ENCODE results near the gene SPON1.
"Not testable (repeated sequence)": the region's sequence is repeated elsewhere in the genome, so short reads cannot be mapped to it uniquely, and the experiment has no call there.

SPON1 gene

DNA sequence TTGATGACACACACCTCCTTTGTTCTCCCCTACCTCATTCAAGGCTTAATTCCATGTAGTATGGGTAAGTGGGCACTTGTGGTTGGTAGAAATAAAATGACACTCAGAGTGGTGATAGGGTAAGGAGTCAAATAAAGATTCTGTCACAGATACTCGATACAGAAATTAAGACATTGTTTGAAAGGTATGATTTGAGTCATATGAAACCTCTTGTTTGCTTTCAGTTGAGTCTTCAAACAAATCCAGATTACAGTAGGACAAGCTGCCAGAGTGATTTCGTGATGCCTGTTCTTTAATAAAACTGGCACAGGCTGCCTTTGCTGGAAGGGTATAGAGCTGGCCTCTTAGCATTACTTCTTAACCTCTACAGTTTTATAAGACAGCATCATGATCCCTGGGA, 182.4 kb downstream of the SPON1 start:
- no peaks in the 10 kb centered on the region for H3K9me3 ChIP-seq (ENCODE audit: control insufficient read depth, low read length)
- no peak overlapping the region for H3K27ac ChIP-seq (ENCODE audit: low read depth, low read length, severe bottlenecking)
- WGBS, 2 experiments (ENCODE audit: insufficient coverage in 2 of 2): 83 to 87% methylated on average over 1 to 2 of the region's 2 CpGs
- no peaks in the 10 kb centered on the region for H3K36me3 ChIP-seq (ENCODE audit: control insufficient read depth, insufficient read depth, low read length)
- H3K4me1 ChIP-seq (ENCODE audit: control insufficient read depth, insufficient read depth, low read length, poor library complexity, severe bottlenecking): no peaks in the 10 kb centered on the region
- no peak overlapping the region for H3K4me3 ChIP-seq (ENCODE audit: extremely low read depth, insufficient read depth, low read length, poor library complexity, severe bottlenecking)

- Histone ChIP-seq H3K9me3 (ENCODE audit: control insufficient read depth, low read length) (no peaks in the 10 kb centered on the region), H3K4me3 (ENCODE audit: extremely low read depth, insufficient read depth, low read length, poor library complexity, severe bottlenecking) (no peak overlapping the region), H3K27ac (ENCODE audit: low read depth, low read length, severe bottlenecking) (no peak overlapping the region), H3K36me3 (ENCODE audit: control insufficient read depth, insufficient read depth, low read length) (no peaks in the 10 kb centered on the region), H3K4me1 (ENCODE audit: control insufficient read depth, insufficient read depth, low read length, poor library complexity, severe bottlenecking) (no peaks in the 10 kb centered on the region)
- WGBS, 2 experiments (ENCODE audit: insufficient coverage in 2 of 2): 67% methylated on average over 1 of the region's 3 CpGs; no CpG with 5 or more reads in 1 of the 2 experiments
Observed at GRCh38 chr11:14148653-14149273, 186.2 kb downstream of the SPON1 start.

- WGBS, 2 experiments (ENCODE audit: insufficient coverage in 2 of 2): 56% methylated on average over 1 of the region's 2 CpGs; no CpG with 5 or more reads in 1 of the 2 experiments
- no peak overlapping the region for H3K27ac ChIP-seq (ENCODE audit: low read depth, low read length, severe bottlenecking)
Observed at GRCh38 chr11:14149683-14150082, 187.2 kb downstream of the SPON1 start.

GRCh38 chr11:14150878-14151277, 188.4 kb downstream of the SPON1 start:
- WGBS, 2 experiments (ENCODE audit: insufficient coverage in 2 of 2): 96 to 98% methylated on average over 4 of the region's 4 CpGs
- no peaks in the 10 kb centered on the region for H3K36me3 ChIP-seq (ENCODE audit: control insufficient read depth, insufficient read depth, low read length)

More at GRCh38 chr11:14149683-14150082, 187.2 kb downstream of the SPON1 start:
- Histone ChIP-seq H3K9me3 (ENCODE audit: control insufficient read depth, low read length) (peaks cover 8% of the 10 kb centered on the region), H3K36me3 (ENCODE audit: control insufficient read depth, insufficient read depth, low read length) (no peaks in the 10 kb centered on the region), H3K4me1 (ENCODE audit: control insufficient read depth, insufficient read depth, low read length, poor library complexity, severe bottlenecking) (no peaks in the 10 kb centered on the region), H3K4me3 (ENCODE audit: extremely low read depth, insufficient read depth, low read length, poor library complexity, severe bottlenecking) (no peak overlapping the region)

DNA sequence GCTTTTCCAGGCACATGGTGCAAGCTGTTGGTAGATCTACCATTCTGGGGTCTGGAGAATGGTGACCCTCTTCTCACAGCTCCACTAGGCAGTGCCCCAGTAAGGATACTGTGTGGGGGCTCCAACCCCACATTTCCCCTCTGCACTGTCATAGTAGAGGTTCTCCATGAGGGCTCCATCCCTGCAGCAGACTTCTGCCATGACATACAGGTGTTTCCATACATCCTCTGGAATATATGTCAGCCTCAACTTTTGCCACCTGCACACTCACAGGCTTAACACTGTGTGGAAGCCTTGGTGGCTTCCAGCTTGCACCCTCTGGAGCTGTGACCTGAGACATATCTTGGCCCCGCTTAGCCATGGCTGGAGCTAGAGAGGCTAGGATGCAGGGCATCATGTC, 191.6 kb downstream of the SPON1 start:
- H3K4me1 ChIP-seq (ENCODE audit: control insufficient read depth, insufficient read depth, low read length, poor library complexity, severe bottlenecking); H3K36me3 ChIP-seq (ENCODE audit: control insufficient read depth, insufficient read depth, low read length); H3K27ac ChIP-seq (ENCODE audit: low read depth, low read length, severe bottlenecking); H3K9me3 ChIP-seq (ENCODE audit: control insufficient read depth, low read length); H3K4me3 ChIP-seq (ENCODE audit: extremely low read depth, insufficient read depth, low read length, poor library complexity, severe bottlenecking): not testable (repeated sequence)
- 60 to 100% methylated on average over 1 of the region's 1 CpG for WGBS, 2 experiments (ENCODE audit: insufficient coverage in 2 of 2)

More at GRCh38 chr11:14150878-14151277, 188.4 kb downstream of the SPON1 start:
- peaks cover 8% of the 10 kb centered on the region for H3K9me3 ChIP-seq (ENCODE audit: control insufficient read depth, low read length)
- H3K4me3 ChIP-seq (ENCODE audit: extremely low read depth, insufficient read depth, low read length, poor library complexity, severe bottlenecking): no peak overlapping the region
- no peak overlapping the region for H3K27ac ChIP-seq (ENCODE audit: low read depth, low read length, severe bottlenecking)
- no peaks in the 10 kb centered on the region for H3K4me1 ChIP-seq (ENCODE audit: control insufficient read depth, insufficient read depth, low read length, poor library complexity, severe bottlenecking)

DNA sequence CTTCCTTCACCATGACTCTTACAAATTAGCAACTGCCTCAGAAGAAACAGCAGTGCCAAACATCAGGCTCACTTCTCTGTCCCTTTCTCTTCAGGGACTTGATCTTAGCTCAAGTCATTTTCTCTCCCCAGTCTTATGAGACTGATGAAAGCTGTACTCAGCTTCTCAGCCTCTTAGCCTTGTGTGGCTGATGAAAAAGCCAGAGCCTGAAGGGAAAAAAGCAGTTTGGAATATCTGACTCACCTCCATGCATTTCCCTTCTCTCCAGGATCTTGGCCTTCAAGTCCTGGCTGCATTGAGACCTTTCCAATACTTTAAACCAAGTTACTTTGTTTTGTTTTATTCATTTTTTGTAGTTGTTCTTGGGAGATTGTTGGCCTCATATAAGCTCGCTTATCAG, 195.9 kb downstream of the SPON1 start:
- H3K4me1 ChIP-seq (ENCODE audit: control insufficient read depth, insufficient read depth, low read length, poor library complexity, severe bottlenecking): no peaks in the 10 kb centered on the region
- H3K36me3 ChIP-seq (ENCODE audit: control insufficient read depth, insufficient read depth, low read length): no peaks in the 10 kb centered on the region
- H3K9me3 ChIP-seq (ENCODE audit: control insufficient read depth, low read length): peaks cover 8% of the 10 kb centered on the region
- WGBS, 2 experiments (ENCODE audit: insufficient coverage in 2 of 2): no CpG with 5 or more reads among the region's 1 CpG
- no peak overlapping the region for H3K27ac ChIP-seq (ENCODE audit: low read depth, low read length, severe bottlenecking)
- no peak overlapping the region for H3K4me3 ChIP-seq (ENCODE audit: extremely low read depth, insufficient read depth, low read length, poor library complexity, severe bottlenecking)

DNA sequence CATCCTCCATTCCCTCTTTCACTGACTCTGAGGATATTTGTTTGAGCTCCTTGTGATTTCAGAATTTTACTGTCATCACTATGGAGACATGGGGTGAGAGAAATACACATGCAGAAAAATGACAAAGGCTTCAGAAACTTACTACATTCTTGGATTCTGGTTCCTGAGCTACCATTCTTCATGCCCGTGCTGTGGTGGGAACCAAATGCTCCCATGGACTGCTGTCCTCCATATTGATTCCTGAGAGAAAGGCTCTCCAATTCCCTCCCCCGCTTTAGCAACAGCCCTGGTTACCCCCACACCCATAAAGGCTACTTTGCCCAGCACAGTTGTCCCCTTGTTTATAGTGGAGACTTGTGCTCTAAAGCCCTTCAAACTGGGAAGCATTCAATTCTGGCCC, 201.1 kb downstream of the SPON1 start:
- Histone ChIP-seq H3K4me1 (ENCODE audit: control insufficient read depth, insufficient read depth, low read length, poor library complexity, severe bottlenecking) (no peaks in the 10 kb centered on the region), H3K9me3 (ENCODE audit: control insufficient read depth, low read length) (peaks cover 11% of the 10 kb centered on the region), H3K27ac (ENCODE audit: low read depth, low read length, severe bottlenecking) (no peak overlapping the region), H3K36me3 (ENCODE audit: control insufficient read depth, insufficient read depth, low read length) (no peaks in the 10 kb centered on the region), H3K4me3 (ENCODE audit: extremely low read depth, insufficient read depth, low read length, poor library complexity, severe bottlenecking) (no peak overlapping the region)
- WGBS, 2 experiments (ENCODE audit: insufficient coverage in 2 of 2): 80 to 100% methylated on average over 1 of the region's 2 CpGs

DNA sequence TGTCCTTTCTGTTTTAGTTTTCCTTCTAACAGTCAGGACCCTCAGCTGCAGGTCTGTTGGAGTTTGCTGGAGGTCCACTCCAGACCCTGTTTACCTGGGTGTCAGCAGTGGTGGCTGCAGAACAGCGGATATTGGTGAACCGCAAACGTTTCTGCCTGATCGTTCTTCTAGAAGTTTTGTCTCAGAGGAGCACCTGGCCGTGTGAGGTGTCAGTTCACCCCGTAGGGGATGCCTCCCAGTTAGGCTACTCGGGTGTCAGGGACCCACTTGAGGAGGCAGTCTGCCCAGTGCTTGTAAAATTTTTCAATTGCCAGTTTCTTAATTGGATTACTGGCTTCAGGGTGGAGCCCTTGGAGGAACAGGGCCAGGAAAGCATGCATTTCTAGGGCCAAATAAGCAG, 211.2 kb downstream of the SPON1 start:
- H3K9me3 ChIP-seq (ENCODE audit: control insufficient read depth, low read length); H3K36me3 ChIP-seq (ENCODE audit: control insufficient read depth, insufficient read depth, low read length): not testable (repeated sequence)

DNA sequence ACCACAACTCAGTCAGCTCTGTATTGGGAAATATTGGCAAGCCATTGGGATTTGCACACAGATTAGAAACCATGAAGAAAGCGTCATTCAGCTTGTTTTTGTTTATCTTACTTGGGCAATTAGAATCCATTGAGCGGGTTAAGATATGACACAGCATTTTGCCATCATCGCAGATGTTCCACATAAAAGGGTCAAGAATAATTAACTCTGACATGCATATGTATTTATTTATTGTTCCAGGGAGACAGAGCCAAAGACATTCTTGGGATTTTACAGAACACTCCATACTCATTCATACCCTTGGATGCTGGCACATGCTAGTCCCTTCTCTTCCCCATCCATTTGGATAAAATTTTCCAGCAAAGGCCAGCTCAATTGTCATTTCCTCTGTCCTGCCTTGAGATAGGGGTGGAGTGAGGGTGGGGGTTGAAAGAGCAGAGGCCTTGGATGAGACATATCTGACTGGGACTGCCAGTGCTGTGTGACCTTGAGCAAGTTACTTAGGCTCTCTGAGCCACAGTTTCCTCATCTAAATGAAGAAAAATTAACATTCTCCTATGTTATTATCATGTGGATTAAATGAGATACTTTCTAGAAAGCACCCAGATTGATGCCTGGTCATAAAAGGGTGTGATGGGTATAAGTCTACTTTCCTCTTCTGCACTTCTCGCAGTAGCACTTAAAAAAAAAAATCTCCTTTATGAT, 216.7 kb downstream of the SPON1 start:
- Histone ChIP-seq H3K27ac (ENCODE audit: low read depth, low read length, severe bottlenecking) (no peak overlapping the region), H3K4me1 (ENCODE audit: control insufficient read depth, insufficient read depth, low read length, poor library complexity, severe bottlenecking) (peaks cover under 1% of the 10 kb centered on the region)
- 70% methylated on average over 1 of the region's 4 CpGs; no CpG with 5 or more reads in 1 of the 2 experiments for WGBS, 2 experiments (ENCODE audit: insufficient coverage in 2 of 2)

More for the DNA sequence above, 211.2 kb downstream of the SPON1 start:
- H3K27ac ChIP-seq (ENCODE audit: low read depth, low read length, severe bottlenecking); H3K4me3 ChIP-seq (ENCODE audit: extremely low read depth, insufficient read depth, low read length, poor library complexity, severe bottlenecking); H3K4me1 ChIP-seq (ENCODE audit: control insufficient read depth, insufficient read depth, low read length, poor library complexity, severe bottlenecking): not testable (repeated sequence)
- 89 to 97% methylated on average over 5 to 7 of the region's 7 CpGs for WGBS, 2 experiments (ENCODE audit: insufficient coverage in 2 of 2)

DNA sequence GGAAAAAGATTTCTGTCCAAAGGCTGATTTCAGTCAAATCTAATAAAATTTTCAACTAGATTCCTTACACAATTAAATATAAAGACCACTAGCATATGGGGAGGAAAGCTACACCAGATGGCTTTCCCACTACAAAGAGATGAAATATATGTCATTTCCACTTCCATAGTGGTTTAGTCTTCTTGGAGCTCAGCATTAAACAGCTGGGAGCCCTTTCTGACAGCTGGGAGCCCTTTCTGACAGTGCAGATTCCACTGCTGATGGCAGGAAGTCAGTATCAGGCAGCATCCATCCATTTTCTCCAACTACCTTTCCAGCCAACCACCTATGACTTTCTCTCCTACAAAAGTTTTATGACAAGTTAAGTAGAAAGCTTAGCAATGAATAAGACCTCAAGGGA, 218.6 kb downstream of the SPON1 start:
- Histone ChIP-seq H3K9me3 (ENCODE audit: control insufficient read depth, low read length) (no peaks in the 10 kb centered on the region), H3K4me1 (ENCODE audit: control insufficient read depth, insufficient read depth, low read length, poor library complexity, severe bottlenecking) (peaks cover 6% of the 10 kb centered on the region), H3K4me3 (ENCODE audit: extremely low read depth, insufficient read depth, low read length, poor library complexity, severe bottlenecking) (no peak overlapping the region), H3K27ac (ENCODE audit: low read depth, low read length, severe bottlenecking) (no peak overlapping the region), H3K36me3 (ENCODE audit: control insufficient read depth, insufficient read depth, low read length) (no peaks in the 10 kb centered on the region)

More for the DNA sequence above, 216.7 kb downstream of the SPON1 start:
- Histone ChIP-seq H3K36me3 (ENCODE audit: control insufficient read depth, insufficient read depth, low read length) (no peaks in the 10 kb centered on the region), H3K9me3 (ENCODE audit: control insufficient read depth, low read length) (no peaks in the 10 kb centered on the region), H3K4me3 (ENCODE audit: extremely low read depth, insufficient read depth, low read length, poor library complexity, severe bottlenecking) (no peak overlapping the region)

GRCh38 chr11:14182833-14183364, 220.4 kb downstream of the SPON1 start:
- Histone ChIP-seq H3K36me3 (ENCODE audit: control insufficient read depth, insufficient read depth, low read length) (no peaks in the 10 kb centered on the region), H3K4me1 (ENCODE audit: control insufficient read depth, insufficient read depth, low read length, poor library complexity, severe bottlenecking) (peaks cover 6% of the 10 kb centered on the region), H3K4me3 (ENCODE audit: extremely low read depth, insufficient read depth, low read length, poor library complexity, severe bottlenecking) (no peak overlapping the region), H3K9me3 (ENCODE audit: control insufficient read depth, low read length) (no peaks in the 10 kb centered on the region), H3K27ac (ENCODE audit: low read depth, low read length, severe bottlenecking) (no peak overlapping the region)
- WGBS, 2 experiments (ENCODE audit: insufficient coverage in 2 of 2): 75 to 76% methylated on average over 2 of the region's 2 CpGs
